HG03095 (cell line): ENCODE results near the gene SEZ6L.

Source experiments
- ATAC-seq: cut with Tn5 transposase; IDR thresholded peaks from one replicate; pipeline ENCODE4 v1.9.1; 2021; ENCODE audit warnings: moderate library complexity; ENCODE audit not compliant: unreplicated experiment

Gene SEZ6L

DNA sequence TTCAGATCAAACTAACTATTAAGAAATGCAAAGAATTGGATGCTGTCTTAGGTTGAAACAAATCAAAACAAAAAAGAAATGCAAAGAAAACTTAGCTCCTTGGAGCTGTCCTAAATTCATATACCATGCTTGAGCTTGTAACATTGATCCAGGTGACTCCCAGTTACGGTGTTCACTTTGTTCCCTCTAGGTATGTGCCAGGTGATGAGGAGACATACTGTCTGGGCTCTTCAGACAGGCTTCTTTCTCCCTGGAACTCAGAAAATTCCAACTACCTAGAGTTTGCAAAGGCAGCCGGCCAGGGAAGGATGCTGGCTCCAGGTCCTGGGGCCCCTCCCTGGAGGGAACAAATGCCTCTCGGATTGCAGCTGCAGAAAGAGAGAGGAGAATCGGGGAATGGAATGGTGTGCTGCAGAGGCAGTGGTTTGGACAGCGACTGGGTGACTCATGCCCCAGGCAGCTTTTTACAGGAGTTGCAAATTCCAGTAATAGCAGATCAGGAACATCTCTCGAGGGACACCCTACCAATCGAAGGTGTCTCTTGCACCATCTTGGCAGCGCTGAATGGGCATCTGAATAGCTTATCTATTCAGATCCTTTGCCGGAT, 247.5 kb downstream of the SEZ6L start:
- no peak for ATAC-seq

GRCh38 chr22:26417406-26417805, 248.1 kb downstream of the SEZ6L start:
- no peak for ATAC-seq

GRCh38 chr22:26418620-26419019, 249.4 kb downstream of the SEZ6L start:
- no peak for ATAC-seq

GRCh38 chr22:26426924-26427323, 257.7 kb downstream of the SEZ6L start:
- ATAC-seq = no peak

GRCh38 chr22:26428515-26429457, 259.5 kb downstream of the SEZ6L start, which contains the start of gene ASPHD2:
ASPHD2 (plus strand) TSS chr22:26429260; CDS start chr22:26433616, 4,356 bp downstream.
- ATAC-seq = peak; percentile 60

DNA sequence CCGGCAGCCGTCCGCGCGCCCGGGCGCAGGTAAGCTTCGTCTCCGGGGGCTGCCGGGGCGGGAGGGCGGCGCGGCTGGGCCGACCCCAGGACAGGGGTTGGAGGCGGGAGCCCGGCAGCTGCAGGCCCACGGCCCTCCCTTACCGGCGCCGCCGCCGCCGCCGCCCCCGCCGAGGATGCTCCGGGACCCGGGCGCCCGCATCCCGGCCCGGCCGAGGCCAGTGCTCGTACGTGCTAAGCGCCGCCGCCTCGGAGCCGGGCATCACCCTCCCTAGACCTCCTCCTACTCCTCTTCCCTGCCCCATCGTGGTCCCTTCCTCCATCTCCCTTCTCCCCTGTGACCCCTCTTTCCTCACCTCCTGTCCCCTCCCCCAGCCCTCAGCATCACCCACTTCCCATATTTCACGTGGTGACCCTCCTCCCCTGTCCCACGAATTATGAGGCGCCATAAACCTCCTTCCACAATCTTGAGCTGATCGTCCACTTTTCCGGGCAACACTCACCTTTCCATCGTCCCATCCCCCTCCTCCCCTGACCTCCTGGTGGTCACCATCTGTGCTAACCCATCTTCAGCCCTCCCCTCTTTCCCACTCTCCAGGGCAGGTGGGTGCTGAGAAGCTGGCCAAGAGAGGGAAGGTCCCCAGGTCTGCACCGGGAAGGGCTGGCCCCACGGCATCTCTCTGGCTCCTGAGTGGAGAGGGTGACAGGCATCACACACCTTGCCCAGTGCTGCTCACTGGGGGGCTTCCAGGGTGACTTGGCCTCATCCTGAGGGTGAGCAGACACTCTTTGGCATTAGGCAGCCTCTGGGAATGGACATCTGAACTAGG, 260.4 kb downstream of the SEZ6L start:
- ATAC-seq = no peak

DNA sequence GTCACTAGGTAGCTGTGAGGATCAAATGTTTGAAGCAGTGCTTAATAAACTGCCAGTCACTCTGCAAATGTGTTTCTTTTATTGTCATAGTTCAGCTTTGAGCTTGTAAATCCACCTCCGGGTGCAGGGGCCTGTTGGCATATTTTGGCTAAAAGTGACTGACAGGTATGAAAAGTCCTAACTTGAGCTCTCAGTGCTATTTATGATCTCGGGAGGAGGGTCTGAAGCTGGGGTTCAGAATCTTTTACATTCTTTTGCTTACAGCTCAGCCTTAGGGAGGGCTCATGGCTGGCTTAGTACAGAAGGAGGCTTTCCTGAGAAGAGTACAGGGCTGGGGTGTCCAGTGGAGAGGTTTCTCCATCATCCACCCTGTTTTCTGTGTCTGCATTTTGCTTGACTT, 261.3 kb downstream of the SEZ6L start:
- no peak for ATAC-seq

GRCh38 chr22:26431261-26431995, 262.2 kb downstream of the SEZ6L start:
- ATAC-seq = no peak

DNA sequence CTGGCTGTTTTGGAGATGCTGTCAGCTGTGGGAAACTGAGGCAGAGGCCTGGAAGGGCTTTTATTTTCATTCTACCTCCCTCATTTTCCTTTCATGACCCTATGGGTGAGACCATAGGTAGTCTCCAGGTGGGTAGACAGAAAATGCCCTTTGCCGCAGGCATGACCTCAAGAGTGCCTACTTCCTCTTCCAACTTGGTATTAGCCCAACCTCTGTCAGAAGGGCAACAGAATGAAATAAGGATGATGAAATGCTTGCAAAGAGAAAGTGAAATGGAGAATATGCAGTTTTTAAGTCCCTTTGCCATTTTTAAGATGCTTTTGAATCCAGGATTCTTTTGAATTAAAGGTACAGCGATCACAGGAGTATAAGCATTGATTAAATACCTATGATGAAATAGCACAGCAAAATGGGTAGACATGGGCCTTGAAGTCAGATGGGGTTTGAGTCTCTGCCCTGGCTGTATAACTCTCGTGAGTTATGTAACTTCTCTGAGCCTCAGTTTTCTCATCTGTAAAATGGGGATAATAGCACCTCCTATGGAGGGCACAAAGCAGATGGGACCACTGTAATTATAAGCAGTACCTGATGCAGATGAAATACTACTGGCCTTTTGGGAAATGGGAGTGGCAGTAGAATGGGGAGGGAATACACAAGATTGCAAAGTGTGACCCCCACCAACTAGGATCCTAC, 263.5 kb downstream of the SEZ6L start:
- no peak for ATAC-seq
